GM23338 (cell line): ENCODE measurements around the gene NDC1. TPM values are rescaled to one million over a fixed set of nuclear protein-coding genes. Genes with fewer than 3 reads are reported as not detected.

Source experiments
- ATAC-seq: fragments of 200-7000 bp; cut with Tn5 transposase; 3 replicates; pipeline ENCODE4 v1.9.1; 2020
- DNase-seq: peaks from one replicate; pipeline ENCODE4 v3.0.0-alpha.2; 2015; ENCODE audit warnings: low spot score
- H2AFZ ChIP-seq: fragments of 200-600 bp; sonication (generic); 2 replicates; pipeline ENCODE4 v1.8.0; 2016; ENCODE audit warnings: antibody characterized with exemption, mild to moderate bottlenecking, moderate library complexity
- H3F3A ChIP-seq: fragments of 200-600 bp; sonication (generic); replicated peaks from 2 replicates; pipeline ENCODE4 v1.8.0; 2017; ENCODE audit warnings: antibody characterized with exemption, mixed run types, low read depth
- H3K27ac ChIP-seq: fragments of 200-600 bp; sonication (generic); 2 replicates; pipeline ENCODE4 v1.6.1; 2016; ENCODE audit warnings: low read depth
- H3K27me3 ChIP-seq: fragments of 200-600 bp; sonication (generic); 2 replicates; pipeline ENCODE4 v1.8.0; 2016; ENCODE audit warnings: mild to moderate bottlenecking, mixed run types, moderate library complexity; ENCODE audit not compliant: insufficient read depth
- H3K36me3 ChIP-seq: fragments of 200-600 bp; sonication (generic); 2 replicates; pipeline ENCODE4 v1.8.0; 2016; ENCODE audit warnings: mild to moderate bottlenecking; ENCODE audit not compliant: insufficient read depth
- H3K4me1 ChIP-seq: fragments of 200-600 bp; sonication (generic); 2 replicates; pipeline ENCODE4 v1.8.0; 2016; ENCODE audit warnings: mild to moderate bottlenecking, moderate library complexity; ENCODE audit not compliant: insufficient read depth
- H3K4me2 ChIP-seq: fragments of 200-600 bp; sonication (generic); 2 replicates; pipeline ENCODE4 v1.7.1; 2017; ENCODE audit warnings: mixed run types
- H3K4me3 ChIP-seq: fragments of 200-600 bp; sonication (generic); 2 replicates; pipeline ENCODE4 v1.6.1; 2016; ENCODE audit warnings: mixed run types
- H3K79me2 ChIP-seq: fragments of 200-600 bp; sonication (generic); replicated peaks from 2 replicates; pipeline ENCODE4 v1.8.0; 2017; ENCODE audit warnings: mild to moderate bottlenecking; ENCODE audit not compliant: insufficient read depth
- H3K9me2 ChIP-seq: fragments of 200-600 bp; sonication (generic); 2 replicates; pipeline ENCODE4 v1.8.0; 2017; ENCODE audit not compliant: insufficient read depth
- H4K20me1 ChIP-seq: fragments of 200-600 bp; sonication (generic); replicated peaks from 2 replicates; pipeline ENCODE4 v1.8.0; 2017; ENCODE audit warnings: mild to moderate bottlenecking; ENCODE audit not compliant: insufficient read depth
- H3K27ac Mint-ChIP-seq: 2 replicates; pipeline ENCODE4 v1.8.0; 2020; ENCODE audit warnings: inconsistent platforms, mild to moderate bottlenecking, moderate library complexity, mixed read lengths
- H3K27me3 Mint-ChIP-seq: 3 replicates; pipeline ENCODE4 v1.8.0; 2022; ENCODE audit warnings: low read depth, mild to moderate bottlenecking, moderate library complexity, mixed read lengths, inconsistent platforms; ENCODE audit not compliant: insufficient read depth, poor library complexity
- H3K36me3 Mint-ChIP-seq: 3 replicates; pipeline ENCODE4 v1.8.0; 2021; ENCODE audit warnings: low read depth, mild to moderate bottlenecking, inconsistent platforms, moderate library complexity, mixed read lengths
- H3K4me1 Mint-ChIP-seq: 3 replicates; pipeline ENCODE4 v1.8.0; 2020; ENCODE audit warnings: mild to moderate bottlenecking, inconsistent platforms, mixed read lengths
- H3K4me3 Mint-ChIP-seq: 3 replicates; pipeline ENCODE4 v1.8.0; 2021; ENCODE audit warnings: moderate library complexity, mild to moderate bottlenecking, inconsistent platforms, mixed read lengths
- H3K9me3 Mint-ChIP-seq: 3 replicates; pipeline ENCODE4 v1.8.0; 2020; ENCODE audit warnings: moderate library complexity, mild to moderate bottlenecking, inconsistent platforms, mixed read lengths
- CREB1 ChIP-seq: fragments of 250-450 bp; sonication (Bioruptor Pico); IDR thresholded peaks from 2 replicates; pipeline ENCODE4 v1.5.0; 2020; ENCODE audit warnings: low read depth, mild to moderate bottlenecking, moderate library complexity
- CTCF ChIP-seq, 2 experiments: fragments of 200-600 bp in 1 of 2; sonication (generic) in 1 of 2; conservative IDR thresholded peaks; 2 replicates each; pipeline versions ENCODE4 v1.5.1 to v1.6.1; 2016 to 2017; ENCODE audit warnings: antibody characterized with exemption in 2 of 2, low read depth in 2 of 2, mild to moderate bottlenecking in 2 of 2, moderate library complexity in 1 of 2
- ETS1 ChIP-seq: IDR thresholded peaks from 2 replicates; pipeline ENCODE4 v1.6.1; 2016; ENCODE audit warnings: antibody characterized with exemption
- EZH2 ChIP-seq: fragments of 200-600 bp; sonication (generic); IDR thresholded peaks from one replicate; pipeline ENCODE4 v1.8.0; 2017; ENCODE audit warnings: antibody characterized with exemption, mild to moderate bottlenecking, low read depth; ENCODE audit not compliant: unreplicated experiment
- EZH2phosphoT487 ChIP-seq: fragments of 200-600 bp; sonication (generic); IDR thresholded peaks from one replicate; pipeline ENCODE4 v1.8.1; 2018; ENCODE audit warnings: antibody characterized with exemption; ENCODE audit not compliant: unreplicated experiment
- JUNB ChIP-seq: IDR thresholded peaks from one replicate; pipeline ENCODE4 v1.6.1; 2016; ENCODE audit warnings: antibody characterized with exemption; ENCODE audit not compliant: unreplicated experiment
- NANOG ChIP-seq: IDR thresholded peaks from 2 replicates; pipeline ENCODE4 v1.6.1; 2016; ENCODE audit warnings: antibody characterized with exemption, borderline replicate concordance
- POLR2AphosphoS5 ChIP-seq: IDR thresholded peaks from 2 replicates; pipeline ENCODE4 v1.6.1; 2016; ENCODE audit warnings: antibody characterized with exemption, low read depth
- REST ChIP-seq: IDR thresholded peaks from one replicate; pipeline ENCODE4 v1.6.1; 2018; ENCODE audit warnings: antibody characterized with exemption; ENCODE audit not compliant: unreplicated experiment
- STAT1 ChIP-seq: IDR thresholded peaks from one replicate; pipeline ENCODE4 v1.6.1; 2016; ENCODE audit warnings: antibody characterized with exemption; ENCODE audit not compliant: unreplicated experiment
- ZNF114 ChIP-seq: fragments of 250-450 bp; sonication (Bioruptor Pico); IDR thresholded peaks from 2 replicates; pipeline ENCODE4 v1.5.0; 2020; ENCODE audit warnings: mild to moderate bottlenecking, moderate library complexity
- ZNF331 ChIP-seq: fragments of 250-450 bp; sonication (Bioruptor Pico); IDR thresholded peaks from 2 replicates; pipeline ENCODE4 v1.5.0; 2020; ENCODE audit warnings: low read depth, mild to moderate bottlenecking, moderate library complexity
- ZNF462 ChIP-seq: fragments of 250-450 bp; sonication (Bioruptor Pico); IDR thresholded peaks from 2 replicates; pipeline ENCODE4 v1.5.0; 2020; ENCODE audit warnings: mild to moderate bottlenecking, moderate library complexity
- polyA plus RNA-seq: library from polyadenylated mRNA; unstranded; fragments of >200 nt; fragmentation: Nextera tagmentation; extraction: Ambion mirVana; gene quantifications from 2 replicates; pipeline ENCODE4 v1.2.1, GENCODE V29; 2016
- total RNA-seq: library from RNA; depleted of rRNA; stranded (reverse); fragments of >200 nt; shearing (Covaris generic); gene quantifications from 2 replicates; pipeline ENCODE4 v1.2.3, GENCODE V29; 2014

The NDC1 gene
- total and polyA plus RNA-seq, 2 experiments from 2014 or later = 19.8 to 100 TPM

GRCh38 chr1:53732912-53733317 is 105.2 kb downstream of the NDC1 start:
- Histone ChIP-seq H3K79me2 (no peaks in the 10 kb centered on the region), H3K4me1 (peaks cover 9% of the 10 kb centered on the region; the same call in 1 of the 2 replicates), H3K4me3 (no peak overlapping the region), H3K27me3 (peaks cover 42% of the 10 kb centered on the region), H3K36me3 (no peaks in the 10 kb centered on the region), H2AFZ (no peak overlapping the region), H3F3A (no peaks in the 10 kb centered on the region; the same call in 1 of the 2 replicates), H4K20me1 (no peaks in the 10 kb centered on the region), H3K27ac (no peak overlapping the region), H3K4me2 (no peak overlapping the region), H3K9me2 (no peaks in the 10 kb centered on the region)
- Mint-ChIP-seq H3K9me3 (no peaks in the 10 kb centered on the region), H3K4me3 (no peak overlapping the region), H3K27ac (no peak overlapping the region), H3K4me1 (peaks cover 16% of the 10 kb centered on the region), H3K36me3 (no peaks in the 10 kb centered on the region), H3K27me3 (peaks cover 35% of the 10 kb centered on the region)
- ATAC-seq (no peak), DNase-seq (no peak)
- TF ChIP-seq JUNB = no peak
- TF ChIP-seq ZNF331 = no peak
- TF ChIP-seq CTCF (conservative IDR thresholded peaks at IDR 0.05; ENCODE audit: low read depth in 2 of 2) = no peak
- TF ChIP-seq STAT1 = no peak
- TF ChIP-seq ETS1 = no peak
- no peak for TF ChIP-seq CREB1 (CRISPR knock-in tag)
- no peak for TF ChIP-seq ZNF462 (CRISPR knock-in tag)
- TF ChIP-seq EZH2phosphoT487 = no peak
- no peak for TF ChIP-seq REST
- TF ChIP-seq POLR2AphosphoS5 = no peak
- no peak for TF ChIP-seq NANOG
- TF ChIP-seq EZH2 = no peak
- TF ChIP-seq ZNF114 (CRISPR knock-in tag) = no peak
